CD14-positive monocyte (primary cell): ENCODE results near the gene UGT1A8. TPM values are rescaled to one million over a fixed set of nuclear protein-coding genes. Genes with fewer than 3 reads are reported as not detected.
"Not testable (repeated sequence)": the region's sequence is repeated elsewhere in the genome, so short reads cannot be mapped to it uniquely, and the experiment has no call there.

ENCODE experiments used
- DNase-seq, 3 donors: peaks; one replicate each; pipeline ENCODE4 v3.0.0-alpha.2; 2011 to 2022
- H2AFZ ChIP-seq: 2 replicates; pipeline ENCODE4 v1.6.0; 2012; ENCODE audit warnings: mild to moderate bottlenecking, low read depth, low read length, inconsistent platforms; ENCODE audit not compliant: insufficient read depth, poor library complexity, severe bottlenecking
- H3K27ac ChIP-seq, 2 donors: 1 replicate in 1 of 2; 2 replicates in 1 of 2; pipeline ENCODE4 v1.5.1; 2012 to 2013; ENCODE audit warnings: low read length in 2 of 2, control low read depth in 1 of 2, inconsistent platforms in 1 of 2, low read depth in 1 of 2, mild to moderate bottlenecking in 1 of 2
- H3K27me3 ChIP-seq, 2 donors: one replicate each; pipeline versions ENCODE4 v1.6.0 to v1.6.1; 2011 to 2013; ENCODE audit warnings: low read length in 2 of 2; ENCODE audit not compliant: control insufficient read depth in 2 of 2, insufficient read depth in 2 of 2
- H3K36me3 ChIP-seq, 2 donors: replicated peaks in 1 of 2; 1 replicate in 1 of 2; 2 replicates in 1 of 2; pipeline versions ENCODE4 v1.5.1 to v1.6.1; 2012 to 2013; ENCODE audit warnings: low read length in 2 of 2, control low read depth in 1 of 2, inconsistent platforms in 1 of 2, mild to moderate bottlenecking in 1 of 2; ENCODE audit not compliant: insufficient read depth in 2 of 2, control insufficient read depth in 1 of 2
- H3K4me1 ChIP-seq, 2 donors: 1 replicate in 1 of 2; 2 replicates in 1 of 2; pipeline versions ENCODE4 v1.5.1 to v1.6.1; 2012 to 2013; ENCODE audit warnings: low read length in 2 of 2, control low read depth in 1 of 2, inconsistent platforms in 1 of 2, mild to moderate bottlenecking in 1 of 2, moderate library complexity in 1 of 2; ENCODE audit not compliant: insufficient read depth in 2 of 2, control insufficient read depth in 1 of 2
- H3K4me2 ChIP-seq: replicated peaks from 2 replicates; pipeline ENCODE3; 2012; ENCODE audit warnings: low read length, moderate library complexity, mild to moderate bottlenecking; ENCODE audit not compliant: poor library complexity, severe bottlenecking; ENCODE audit errors: extremely low read depth
- H3K4me3 ChIP-seq, 3 experiments: fragments of 200-600 bp in 1 of 3; sonication (generic) in 1 of 3; replicated peaks in 1 of 3; 1 replicate in 2 of 3; 2 replicates in 1 of 3; pipeline ENCODE4 v1.5.1; 2011 to 2013; ENCODE audit warnings: low read length in 3 of 3, mild to moderate bottlenecking in 3 of 3, control low read depth in 2 of 3, low read depth in 2 of 3, inconsistent platforms in 1 of 3, moderate library complexity in 1 of 3
- H3K79me2 ChIP-seq: 2 replicates; pipeline ENCODE4 v1.6.0; 2012; ENCODE audit warnings: mild to moderate bottlenecking, control low read depth, inconsistent platforms, low read length, moderate library complexity; ENCODE audit not compliant: insufficient read depth
- H3K9ac ChIP-seq: 2 replicates; pipeline ENCODE4 v1.6.0; 2017; ENCODE audit warnings: low read length, mild to moderate bottlenecking; ENCODE audit not compliant: insufficient read depth, poor library complexity, severe bottlenecking
- H3K9me3 ChIP-seq, 2 donors: replicated peaks in 1 of 2; 1 replicate in 1 of 2; 2 replicates in 1 of 2; pipeline versions ENCODE4 v1.5.1 to v1.6.1; 2012 to 2013; ENCODE audit warnings: low read length in 2 of 2, control low read depth in 1 of 2; ENCODE audit not compliant: control insufficient read depth in 1 of 2, insufficient read depth in 1 of 2
- H4K20me1 ChIP-seq: 2 replicates; pipeline ENCODE4 v1.6.0; 2012; ENCODE audit warnings: mild to moderate bottlenecking, low read length, control low read depth, moderate library complexity; ENCODE audit not compliant: insufficient read depth
- H3K27ac Mint-ChIP-seq, 7 donors: one replicate each; pipeline ENCODE4 v1.8.0; 2020; ENCODE audit warnings: mild to moderate bottlenecking in 7 of 7, mixed read lengths in 7 of 7, moderate library complexity in 6 of 7, inconsistent platforms in 2 of 7
- H3K27me3 Mint-ChIP-seq, 3 donors: one replicate each; pipeline ENCODE4 v1.8.0; 2021 to 2022; ENCODE audit warnings: low read depth in 3 of 3, mild to moderate bottlenecking in 3 of 3, mixed read lengths in 3 of 3, moderate library complexity in 3 of 3, inconsistent platforms in 1 of 3
- H3K36me3 Mint-ChIP-seq, 2 donors: one replicate each; pipeline ENCODE4 v1.8.0; 2020; ENCODE audit warnings: mixed read lengths in 2 of 2, inconsistent platforms in 1 of 2, mild to moderate bottlenecking in 1 of 2
- H3K4me1 Mint-ChIP-seq: one replicate; pipeline ENCODE4 v1.8.0; 2020; ENCODE audit warnings: mild to moderate bottlenecking, mixed read lengths
- H3K4me3 Mint-ChIP-seq, 2 donors: one replicate each; pipeline ENCODE4 v1.8.0; 2020; ENCODE audit warnings: mild to moderate bottlenecking in 2 of 2, mixed read lengths in 2 of 2, moderate library complexity in 1 of 2
- H3K9me3 Mint-ChIP-seq, 7 donors: one replicate each; pipeline ENCODE4 v1.8.0; 2020 to 2022; ENCODE audit warnings: mixed read lengths in 7 of 7, mild to moderate bottlenecking in 6 of 7, moderate library complexity in 6 of 7, inconsistent platforms in 2 of 7
- CTCF ChIP-seq: fragments of 200-600 bp; IDR thresholded peaks from one replicate; pipeline ENCODE4 v1.8.0; 2022; ENCODE audit warnings: antibody characterized with exemption, mild to moderate bottlenecking
- WGBS: methylation state at CpG from one replicate; pipeline ENCODE4 v1.1.5; 2013; ENCODE audit warnings: missing lambda C conversion rate; ENCODE audit not compliant: insufficient coverage; 5-methylcytosine and 5-hydroxymethylcytosine counted together
- intact Hi-C, 2 donors: fragments of 100-400 bp; cut with micrococcal nuclease; formaldehyde crosslinking; loops; one replicate each; pipeline versions ENCODE4 v1.15.0 to v1.15.1; 2023
- polyA plus RNA-seq, 3 donors: library from polyadenylated mRNA; depleted of rRNA in 1 of 3; unstranded in 2 of 3; stranded (reverse) in 1 of 3; fragments of 300-500 nt in 2 of 3; fragments of >200 nt in 1 of 3; fragmentation: Illumina TruSeq in 2 of 3; gene quantifications; 1 replicate in 2 of 3; 2 replicates in 1 of 3; pipeline ENCODE4 v1.2.3, GENCODE V29; 2012 to 2021

Gene UGT1A8
- polyA plus RNA-seq, 3 donors: not detected

GRCh38 chr2:233728723-233729301 lies 111.4 kb downstream of the UGT1A8 start, which contains the start of gene UGT1A3:
TSS of gene UGT1A3 (plus strand) at chr2:233729042. CDS start at chr2:233729127, 85 bp downstream.
- peaks cover 2 to 8% (median 5%) of the 10 kb centered on the region in 3 donors for H3K27me3 Mint-ChIP-seq

GRCh38 chr2:233736868-233737653 lies 119.6 kb downstream of the UGT1A8 start:
- H3K27ac ChIP-seq, H3K36me3 ChIP-seq, H3K9ac ChIP-seq, H3K4me3 ChIP-seq, H4K20me1 ChIP-seq, H3K4me2 ChIP-seq, H3K36me3 Mint-ChIP-seq, H3K27me3 ChIP-seq, H3K4me3 Mint-ChIP-seq, H3K9me3 Mint-ChIP-seq, H3K4me1 ChIP-seq, H2AFZ ChIP-seq, H3K27me3 Mint-ChIP-seq, H3K79me2 ChIP-seq, H3K4me1 Mint-ChIP-seq, H3K9me3 ChIP-seq, H3K27ac Mint-ChIP-seq, intact Hi-C loops, DNase-seq: not testable (repeated sequence)
- 88% methylated on average over 12 of the region's 14 CpGs for WGBS

More at GRCh38 chr2:233728723-233729301, 111.4 kb downstream of the UGT1A8 start, which contains the start of gene UGT1A3:
- no peaks in the 10 kb centered on the region for H3K36me3 ChIP-seq
- TF ChIP-seq CTCF: no peak
- no peak within 1 kb of the TSS for H3K9ac ChIP-seq
- H3K4me1 ChIP-seq: no peaks in the 10 kb centered on the region
- no peaks in the 10 kb centered on the region for H3K9me3 ChIP-seq
- H3K4me2 ChIP-seq: no peak within 1 kb of the TSS
- 90% methylated on average over 6 of the region's 8 CpGs for WGBS
- H3K4me1 Mint-ChIP-seq: no peaks in the 10 kb centered on the region
- no peak within 1 kb of the TSS for H2AFZ ChIP-seq
- H3K4me3 ChIP-seq: no peak within 1 kb of the TSS
- no peaks in the 10 kb centered on the region for H3K27me3 ChIP-seq
- H3K27ac ChIP-seq: no peak within 1 kb of the TSS
- H3K79me2 ChIP-seq: no peaks in the 10 kb centered on the region
- no peaks in the 10 kb centered on the region for H4K20me1 ChIP-seq
- intact Hi-C loops: no loop called here
- peaks cover 0 to 2% (median 0%) of the 10 kb centered on the region in 7 donors for H3K9me3 Mint-ChIP-seq
- DNase-seq: no peak
- peak within 1 kb of the TSS in 1 of 7 donors; percentile 25 for H3K27ac Mint-ChIP-seq
- H3K4me3 Mint-ChIP-seq: no peak within 1 kb of the TSS
- no peaks in the 10 kb centered on the region for H3K36me3 Mint-ChIP-seq
